Non-pigmented ciliary epithelial cell (primary cell): ENCODE results near the gene ECE2.

Experiments
- DNase-seq: peaks from one replicate; pipeline ENCODE4 v3.0.0-alpha.2; 2010; ENCODE audit warnings: low read depth

Gene ECE2

GRCh38 chr3:184314700-184315542 lies 39.1 kb downstream of the ECE2 start:
- no peak for DNase-seq

GRCh38 chr3:184315543-184315867 lies 39.7 kb downstream of the ECE2 start:
- no peak for DNase-seq

GRCh38 chr3:184315871-184316661 lies 40.2 kb downstream of the ECE2 start:
- DNase-seq: no peak

- DNase-seq: no peak
Measured at GRCh38 chr3:184316792-184317191, 41.0 kb downstream of the ECE2 start.

- DNase-seq: no peak
Measured at GRCh38 chr3:184317201-184317600, 41.4 kb downstream of the ECE2 start.

- peak; percentile 89 for DNase-seq
Measured at GRCh38 chr3:184320104-184320445, 44.3 kb downstream of the ECE2 start.

GRCh38 chr3:184321666-184322065 lies 45.8 kb downstream of the ECE2 start:
- DNase-seq: no peak

- no peak for DNase-seq
Measured at GRCh38 chr3:184322731-184323487, 47.1 kb downstream of the ECE2 start.

- DNase-seq: no peak
Measured at GRCh38 chr3:184323696-184324095, 47.9 kb downstream of the ECE2 start.

GRCh38 chr3:184325269-184325668 lies 49.4 kb downstream of the ECE2 start:
- DNase-seq: no peak

- DNase-seq: no peak
Measured at GRCh38 chr3:184325715-184326369, 50.0 kb downstream of the ECE2 start.

- DNase-seq: no peak
Measured at GRCh38 chr3:184327171-184327570, 51.3 kb downstream of the ECE2 start.

GRCh38 chr3:184328516-184328915 lies 52.7 kb downstream of the ECE2 start:
- no peak for DNase-seq

GRCh38 chr3:184332370-184333090 lies 56.7 kb downstream of the ECE2 start:
- peak; percentile 92 for DNase-seq

- DNase-seq: no peak
Measured at GRCh38 chr3:184333190-184333589, 57.4 kb downstream of the ECE2 start.

GRCh38 chr3:184333700-184334099 lies 57.9 kb downstream of the ECE2 start:
- no peak for DNase-seq

- no peak for DNase-seq
Measured at GRCh38 chr3:184334470-184335158, 58.8 kb downstream of the ECE2 start.

GRCh38 chr3:184335291-184335660 lies 59.5 kb downstream of the ECE2 start:
- DNase-seq: no peak

GRCh38 chr3:184335661-184336546 lies 60.1 kb downstream of the ECE2 start:
- DNase-seq: no peak
